SK-N-SH (cell line): ENCODE data around the gene IQGAP2. TPM values are rescaled to one million over a fixed set of nuclear protein-coding genes. Genes with fewer than 3 reads are reported as not detected.

Source experiments
- CTCF ChIA-PET: fragments of 300-600, 350-600 bp; formaldehyde crosslinking; extraction: SDS; loops from one replicate; lab custom pipeline; 2021; lab: Yijun Ruan, JAX
- POLR2A ChIA-PET: fragments of 350-600 bp; sonication (Branson Sonifier 250); formaldehyde crosslinking; extraction: SDS; loops from one replicate; lab custom pipeline; 2020; ENCODE audit warnings: antibody characterized with exemption, inconsistent platforms; lab: Yijun Ruan, JAX
- DNase-seq: peaks from one replicate; pipeline ENCODE4 v3.0.0; 2012
- H2AFZ ChIP-seq: fragments of 200-600 bp; sonication (generic); 2 replicates; pipeline ENCODE4 v1.8.1; 2016; ENCODE audit warnings: antibody characterized with exemption, mild to moderate bottlenecking, low read depth
- H3F3A ChIP-seq: fragments of 200-600 bp; sonication (generic); replicated peaks from 2 replicates; pipeline ENCODE3; 2016; ENCODE audit warnings: antibody characterized with exemption, mild to moderate bottlenecking; ENCODE audit not compliant: insufficient read depth
- H3K27ac ChIP-seq, 2 experiments: fragments of 200-500 bp in 1 of 2; fragments of 200-600 bp in 1 of 2; sonication (Bioruptor generic) in 1 of 2; sonication (generic), shearing (Covaris generic) in 1 of 2; 2 replicates each; pipeline versions ENCODE4 v1.5.1 to v1.6.1; 2014 to 2016; ENCODE audit warnings: low read depth in 2 of 2, inconsistent platforms in 1 of 2, low read length in 1 of 2, mild to moderate bottlenecking in 1 of 2, mixed read lengths in 1 of 2
- H3K27me3 ChIP-seq: fragments of 200-600 bp; sonication (generic), shearing (Covaris generic); 2 replicates; pipeline ENCODE4 v1.6.1; 2016; ENCODE audit warnings: mixed run types; ENCODE audit not compliant: insufficient read depth
- H3K36me3 ChIP-seq, 2 experiments: fragments of 200-500 bp in 1 of 2; fragments of 200-600 bp in 1 of 2; sonication (Bioruptor generic) in 1 of 2; sonication (generic) in 1 of 2; replicated peaks in 1 of 2; 2 replicates each; pipeline versions ENCODE3 to v1.5.1; 2014 to 2016; ENCODE audit warnings: low read length in 1 of 2, mild to moderate bottlenecking in 1 of 2; ENCODE audit not compliant: insufficient read depth in 2 of 2, control insufficient read depth in 1 of 2
- H3K4me1 ChIP-seq, 2 experiments: fragments of 200-500 bp in 1 of 2; fragments of 200-600 bp in 1 of 2; sonication (Bioruptor generic) in 1 of 2; sonication (generic), shearing (Covaris generic) in 1 of 2; 2 replicates each; pipeline versions ENCODE4 v1.5.1 to v1.6.1; 2014 to 2016; ENCODE audit warnings: low read depth in 1 of 2, low read length in 1 of 2, mixed run types in 1 of 2; ENCODE audit not compliant: insufficient read depth in 2 of 2, control insufficient read depth in 1 of 2
- H3K4me2 ChIP-seq: fragments of 200-600 bp; sonication (generic), shearing (Covaris generic); 2 replicates; pipeline ENCODE4 v1.6.1; 2017; ENCODE audit warnings: mixed run types
- H3K4me3 ChIP-seq, 2 experiments: fragments of 200-500 bp in 1 of 2; fragments of 200-600 bp in 1 of 2; sonication (Bioruptor generic) in 1 of 2; sonication (generic), shearing (Covaris generic) in 1 of 2; 2 replicates each; pipeline versions ENCODE4 v1.5.1 to v1.8.1; 2014 to 2016; ENCODE audit warnings: low read depth in 2 of 2, inconsistent platforms in 1 of 2, low read length in 1 of 2, mild to moderate bottlenecking in 1 of 2, mixed read lengths in 1 of 2, moderate library complexity in 1 of 2
- H3K79me2 ChIP-seq: fragments of 200-600 bp; sonication (generic); 2 replicates; pipeline ENCODE4 v1.8.1; 2017; ENCODE audit warnings: mild to moderate bottlenecking; ENCODE audit not compliant: insufficient read depth
- H3K9ac ChIP-seq: fragments of 200-600 bp; sonication (generic); 2 replicates; pipeline ENCODE4 v1.6.1; 2017; ENCODE audit warnings: mixed run types
- H3K9me2 ChIP-seq: fragments of 200-600 bp; sonication (generic); 2 replicates; pipeline ENCODE4 v1.6.1; 2017; ENCODE audit warnings: mixed run types
- H3K9me3 ChIP-seq: fragments of 200-600 bp; sonication (generic); 2 replicates; pipeline ENCODE4 v1.6.1; 2017; ENCODE audit warnings: mixed run types, mild to moderate bottlenecking, moderate library complexity
- H4K20me1 ChIP-seq: fragments of 200-600 bp; sonication (generic); 2 replicates; pipeline ENCODE4 v1.6.1; 2017; ENCODE audit warnings: mild to moderate bottlenecking, mixed run types; ENCODE audit not compliant: insufficient read depth
- CHD2 ChIP-seq: fragments of 150-350 bp; IDR thresholded peaks from 2 replicates; pipeline ENCODE4 v1.6.1; 2018; ENCODE audit warnings: low read length; ENCODE audit not compliant: partially characterized antibody
- EP300 ChIP-seq, 2 experiments: IDR thresholded peaks; 2 replicates each; pipeline versions ENCODE4 v1.4.0 to v1.6.1; 2012; ENCODE audit warnings: borderline replicate concordance in 1 of 2, low read depth in 1 of 2, low read length in 1 of 2
- FOSL2 ChIP-seq: IDR thresholded peaks from 2 replicates; pipeline ENCODE4 v1.4.0; 2012; ENCODE audit warnings: low read depth, mild to moderate bottlenecking, moderate library complexity, borderline replicate concordance
- FOXJ3 ChIP-seq: sonication (generic); formaldehyde crosslinking; IDR thresholded peaks from 2 replicates; pipeline ENCODE4 v1.5.1; 2020; ENCODE audit warnings: mild to moderate bottlenecking, missing genetic modification reagents
- GABPA ChIP-seq: IDR thresholded peaks from 2 replicates; pipeline ENCODE4 v1.4.0; 2012; ENCODE audit warnings: low read depth, mild to moderate bottlenecking
- GATA2 ChIP-seq: sonication (generic); formaldehyde crosslinking; IDR thresholded peaks from 2 replicates; pipeline ENCODE4 v1.5.0; 2020; ENCODE audit warnings: mild to moderate bottlenecking, missing genetic modification reagents
- JUND ChIP-seq: IDR thresholded peaks from 2 replicates; pipeline ENCODE4 v1.4.0; 2012
- MEF2A ChIP-seq: IDR thresholded peaks from 2 replicates; pipeline ENCODE4 v1.4.0; 2012; ENCODE audit warnings: low read depth, borderline replicate concordance
- RAD21 ChIP-seq: IDR thresholded peaks from 2 replicates; pipeline ENCODE4 v1.6.1; 2012; ENCODE audit warnings: mild to moderate bottlenecking, low read length
- RXRA ChIP-seq: IDR thresholded peaks from 2 replicates; pipeline ENCODE4 v1.4.0; 2012; ENCODE audit warnings: low read depth, mild to moderate bottlenecking, borderline replicate concordance
- SIN3A ChIP-seq: IDR thresholded peaks from 2 replicates; pipeline ENCODE4 v1.6.1; 2012; ENCODE audit warnings: low read depth, mild to moderate bottlenecking, low read length, moderate library complexity, borderline replicate concordance
- TAF1 ChIP-seq: IDR thresholded peaks from 2 replicates; pipeline ENCODE4 v1.6.1; 2012; ENCODE audit warnings: low read depth, mild to moderate bottlenecking, low read length, moderate library complexity, borderline replicate concordance
- TEAD4 ChIP-seq: IDR thresholded peaks from 2 replicates; pipeline ENCODE4 v1.4.0; 2012; ENCODE audit warnings: mild to moderate bottlenecking, borderline replicate concordance; ENCODE audit not compliant: insufficient read depth
- WGBS: methylation state at CpG from one replicate; pipeline ENCODE4 v1.1.6; 2017; ENCODE audit warnings: low lambda C conversion rate; 5-methylcytosine and 5-hydroxymethylcytosine counted together
- polyA plus RNA-seq, 3 experiments: library from polyadenylated mRNA; depleted of rRNA; stranded (reverse); fragments of >200 nt; gene quantifications; 2 replicates each; pipeline ENCODE4 v1.2.3, GENCODE V29; 2012
- TF ChIP-seq, protein P1 (sequence below): fragments of 200-600 bp; sonication (generic); IDR thresholded peaks from 2 replicates; pipeline ENCODE4 v1.6.1; 2017; ENCODE audit warnings: antibody characterized with exemption, mild to moderate bottlenecking, moderate library complexity
- TF ChIP-seq, protein P2 (sequence below): IDR thresholded peaks from 2 replicates; pipeline ENCODE4 v1.6.1; 2012; ENCODE audit warnings: mild to moderate bottlenecking, low read depth, low read length, moderate library complexity

The IQGAP2 gene
- polyA plus RNA-seq, 1 of the 3 experiments (the other 2 are of a cell fraction) = 2.1 TPM

DNA sequence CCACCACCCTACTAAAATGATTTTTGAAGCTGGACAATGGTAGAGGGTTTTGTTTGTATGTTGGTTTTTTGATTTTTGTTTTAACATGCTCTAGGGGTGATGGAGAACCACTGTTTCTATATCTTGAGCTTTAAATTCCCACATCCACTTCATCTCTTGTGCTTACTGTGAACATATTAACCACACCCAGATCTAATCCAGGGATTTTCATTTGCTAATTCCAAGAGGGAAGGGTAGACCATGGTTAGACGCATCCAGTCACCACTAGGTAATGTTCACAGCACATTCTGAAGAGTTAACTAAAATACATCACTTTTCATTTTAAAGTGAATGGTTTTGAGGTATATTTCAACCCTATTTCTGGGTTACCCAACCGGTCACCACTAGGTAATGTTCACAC lies 36.5 kb upstream of the IQGAP2 start (continued):
- TF ChIP-seq, protein P1, sequence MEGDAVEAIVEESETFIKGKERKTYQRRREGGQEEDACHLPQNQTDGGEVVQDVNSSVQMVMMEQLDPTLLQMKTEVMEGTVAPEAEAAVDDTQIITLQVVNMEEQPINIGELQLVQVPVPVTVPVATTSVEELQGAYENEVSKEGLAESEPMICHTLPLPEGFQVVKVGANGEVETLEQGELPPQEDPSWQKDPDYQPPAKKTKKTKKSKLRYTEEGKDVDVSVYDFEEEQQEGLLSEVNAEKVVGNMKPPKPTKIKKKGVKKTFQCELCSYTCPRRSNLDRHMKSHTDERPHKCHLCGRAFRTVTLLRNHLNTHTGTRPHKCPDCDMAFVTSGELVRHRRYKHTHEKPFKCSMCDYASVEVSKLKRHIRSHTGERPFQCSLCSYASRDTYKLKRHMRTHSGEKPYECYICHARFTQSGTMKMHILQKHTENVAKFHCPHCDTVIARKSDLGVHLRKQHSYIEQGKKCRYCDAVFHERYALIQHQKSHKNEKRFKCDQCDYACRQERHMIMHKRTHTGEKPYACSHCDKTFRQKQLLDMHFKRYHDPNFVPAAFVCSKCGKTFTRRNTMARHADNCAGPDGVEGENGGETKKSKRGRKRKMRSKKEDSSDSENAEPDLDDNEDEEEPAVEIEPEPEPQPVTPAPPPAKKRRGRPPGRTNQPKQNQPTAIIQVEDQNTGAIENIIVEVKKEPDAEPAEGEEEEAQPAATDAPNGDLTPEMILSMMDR = no peak

DNA sequence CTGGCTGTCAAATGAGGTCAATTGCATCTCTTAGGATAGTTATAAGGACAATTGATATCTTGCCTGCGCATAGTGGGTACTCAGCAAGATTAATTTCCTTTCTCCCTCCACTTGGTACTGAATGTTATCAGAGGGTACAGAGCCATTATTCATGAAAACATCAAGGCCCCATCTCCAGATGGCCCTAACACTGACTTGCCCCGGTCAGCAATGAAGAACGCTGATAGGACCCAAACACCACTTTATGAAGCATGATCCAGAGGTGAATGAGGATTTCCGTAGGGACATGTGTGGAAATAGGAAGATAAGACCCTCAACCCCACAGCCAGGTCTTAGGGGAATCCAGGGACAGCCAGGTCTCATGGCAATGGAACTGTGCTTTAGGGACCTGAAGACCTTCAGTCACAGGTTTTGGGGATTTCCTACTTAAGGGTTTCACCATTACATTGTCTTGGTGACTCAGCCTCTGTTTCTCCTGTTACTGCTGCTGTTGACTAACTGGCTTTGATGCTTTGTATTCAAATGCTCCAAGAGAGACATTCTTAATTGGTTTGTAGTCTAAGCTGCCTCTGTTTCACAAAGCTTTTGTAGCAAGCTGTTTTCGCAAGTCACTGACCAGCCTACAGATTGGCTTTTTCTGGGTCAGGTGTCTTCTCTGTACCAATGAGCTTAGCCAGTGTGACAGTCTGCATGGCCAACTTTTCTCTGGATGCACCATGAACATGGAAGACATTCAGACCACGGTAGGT lies 35.3 kb upstream of the IQGAP2 start:
- Histone ChIP-seq H3K4me3 (no peak overlapping the region), H3K27ac (no peak overlapping the region), H3K9ac (no peak overlapping the region), H3K9me2 (no peaks in the 10 kb centered on the region), H2AFZ (no peak overlapping the region), H3K36me3 (no peaks in the 10 kb centered on the region), H3K4me1 (peaks cover 7% of the 10 kb centered on the region in 2 experiments; a peak in 3 of 4 replicates), H4K20me1 (no peaks in the 10 kb centered on the region), H3K4me2 (no peak overlapping the region), H3K79me2 (no peaks in the 10 kb centered on the region), H3K9me3 (no peaks in the 10 kb centered on the region), H3K27me3 (0 out of 2 replicates have a peak, but pooled peaks cover 3% of the 10 kb centered on the region), H3F3A (peaks cover 6% of the 10 kb centered on the region)
- DNase-seq = no peak
- 86% methylated on average over 6 of the region's 6 CpGs for WGBS
- no peak for TF ChIP-seq CHD2
- TF ChIP-seq RAD21 = no peak
- no peak for TF ChIP-seq RXRA
- no peak for TF ChIP-seq FOSL2
- no peak for TF ChIP-seq TEAD4
- TF ChIP-seq JUND = no peak
- no peak for TF ChIP-seq FOXJ3 (CRISPR knock-in tag)
- TF ChIP-seq GATA2 (CRISPR knock-in tag) = no peak
- TF ChIP-seq TAF1 = no peak
- TF ChIP-seq SIN3A = no peak
- TF ChIP-seq, protein P2, sequence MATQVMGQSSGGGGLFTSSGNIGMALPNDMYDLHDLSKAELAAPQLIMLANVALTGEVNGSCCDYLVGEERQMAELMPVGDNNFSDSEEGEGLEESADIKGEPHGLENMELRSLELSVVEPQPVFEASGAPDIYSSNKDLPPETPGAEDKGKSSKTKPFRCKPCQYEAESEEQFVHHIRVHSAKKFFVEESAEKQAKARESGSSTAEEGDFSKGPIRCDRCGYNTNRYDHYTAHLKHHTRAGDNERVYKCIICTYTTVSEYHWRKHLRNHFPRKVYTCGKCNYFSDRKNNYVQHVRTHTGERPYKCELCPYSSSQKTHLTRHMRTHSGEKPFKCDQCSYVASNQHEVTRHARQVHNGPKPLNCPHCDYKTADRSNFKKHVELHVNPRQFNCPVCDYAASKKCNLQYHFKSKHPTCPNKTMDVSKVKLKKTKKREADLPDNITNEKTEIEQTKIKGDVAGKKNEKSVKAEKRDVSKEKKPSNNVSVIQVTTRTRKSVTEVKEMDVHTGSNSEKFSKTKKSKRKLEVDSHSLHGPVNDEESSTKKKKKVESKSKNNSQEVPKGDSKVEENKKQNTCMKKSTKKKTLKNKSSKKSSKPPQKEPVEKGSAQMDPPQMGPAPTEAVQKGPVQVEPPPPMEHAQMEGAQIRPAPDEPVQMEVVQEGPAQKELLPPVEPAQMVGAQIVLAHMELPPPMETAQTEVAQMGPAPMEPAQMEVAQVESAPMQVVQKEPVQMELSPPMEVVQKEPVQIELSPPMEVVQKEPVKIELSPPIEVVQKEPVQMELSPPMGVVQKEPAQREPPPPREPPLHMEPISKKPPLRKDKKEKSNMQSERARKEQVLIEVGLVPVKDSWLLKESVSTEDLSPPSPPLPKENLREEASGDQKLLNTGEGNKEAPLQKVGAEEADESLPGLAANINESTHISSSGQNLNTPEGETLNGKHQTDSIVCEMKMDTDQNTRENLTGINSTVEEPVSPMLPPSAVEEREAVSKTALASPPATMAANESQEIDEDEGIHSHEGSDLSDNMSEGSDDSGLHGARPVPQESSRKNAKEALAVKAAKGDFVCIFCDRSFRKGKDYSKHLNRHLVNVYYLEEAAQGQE = no peak
- no peak for TF ChIP-seq EP300 (IDR thresholded peaks at IDR 0.05; ENCODE audit: borderline replicate concordance in 1 of 2, low read depth in 1 of 2, low read length in 1 of 2)
- no peak for TF ChIP-seq MEF2A
- TF ChIP-seq, protein P1 = no peak
- no peak for TF ChIP-seq GABPA
- CTCF ChIA-PET = no interaction called here
- POLR2A ChIA-PET = no interaction called here
